K562 (cell line): Measurements from ENCODE around the gene SLC38A10. TPM values are rescaled to one million over a fixed set of nuclear protein-coding genes. Genes with fewer than 3 reads are reported as not detected.

ENCODE experiments used
- ATAC-seq: fragments of 200-7000 bp; cut with Tn5 transposase; 3 replicates; pipeline ENCODE4 v1.9.1; 2020; ENCODE audit warnings: moderate library complexity
- BruUV-seq: library from RNA; stranded (reverse); fragments of 400-500 nt; replicated peaks from 2 replicates; lab custom pipeline; 2021; lab: Mats Ljungman, UMichigan
- CTCF ChIA-PET: fragments of 300-600 bp; formaldehyde crosslinking; extraction: SDS; loops from one replicate; lab custom pipeline; 2021; ENCODE audit warnings: low intra/inter-chr PET ratio; lab: Yijun Ruan, JAX
- POLR2A ChIA-PET: fragments of 300-600, 350-650 bp; sonication (Branson Sonifier 250); formaldehyde crosslinking; extraction: SDS; loops from one replicate; lab custom pipeline; 2021; ENCODE audit warnings: antibody characterized with exemption, inconsistent platforms; lab: Yijun Ruan, JAX
- DNase-seq, 4 experiments: peaks; one replicate each; pipeline versions ENCODE4 v3.0.0 to v3.0.0-alpha.2; 2011 to 2018; ENCODE audit warnings: low spot score in 3 of 4, mixed read lengths in 3 of 4; ENCODE audit errors: extremely low read depth in 1 of 4
- FAIRE-seq: peaks from 2 replicates; lab custom pipeline; 2011; peaks lifted over from hg19 to GRCh38; lab: Jason Lieb, UNC
- H2AFZ ChIP-seq: 2 replicates; pipeline ENCODE4 v1.6.0; 2011; ENCODE audit warnings: low read depth, low read length, control low read depth, inconsistent platforms
- H3K27ac ChIP-seq: fragments of 200-600 bp; 3 replicates; pipeline ENCODE4 v1.8.0; 2011; ENCODE audit warnings: low read depth, mild to moderate bottlenecking, control low read depth, inconsistent platforms, low read length, moderate library complexity, mixed read lengths; ENCODE audit errors: extremely low read depth
- H3K27me3 ChIP-seq, 2 experiments: fragments of 300-600 bp in 1 of 2; 2 replicates in 1 of 2; 3 replicates in 1 of 2; pipeline versions ENCODE4 v1.6.0 to v1.8.0; 2011; ENCODE audit warnings: inconsistent platforms in 2 of 2, low read length in 2 of 2, mild to moderate bottlenecking in 1 of 2, mixed read lengths in 1 of 2, moderate library complexity in 1 of 2; ENCODE audit not compliant: control insufficient read depth in 2 of 2, insufficient read depth in 2 of 2
- H3K36me3 ChIP-seq: fragments of 300-600 bp; 3 replicates; pipeline ENCODE4 v1.8.0; 2011; ENCODE audit warnings: mild to moderate bottlenecking, low read length, inconsistent platforms; ENCODE audit not compliant: control insufficient read depth, insufficient read depth
- H3K4me1 ChIP-seq, 2 experiments: fragments of 200-600 bp in 1 of 2; replicated peaks in 1 of 2; 2 replicates in 1 of 2; 3 replicates in 1 of 2; pipeline versions ENCODE4 v1.5.1 to v1.8.0; 2011; ENCODE audit warnings: inconsistent platforms in 2 of 2, low read length in 2 of 2, mild to moderate bottlenecking in 1 of 2, mixed read lengths in 1 of 2, moderate library complexity in 1 of 2; ENCODE audit not compliant: control insufficient read depth in 2 of 2, insufficient read depth in 2 of 2
- H3K4me2 ChIP-seq: 2 replicates; pipeline ENCODE4 v1.6.1; 2011; ENCODE audit warnings: low read length, control low read depth, inconsistent platforms, mixed read lengths; ENCODE audit not compliant: insufficient read depth
- H3K4me3 ChIP-seq: fragments of 200-600 bp; sonication (generic), shearing (Covaris generic); 2 replicates; pipeline ENCODE4 v1.5.1; 2016; ENCODE audit warnings: control low read depth, inconsistent platforms
- H3K79me2 ChIP-seq: fragments of 200-600 bp; 3 replicates; pipeline ENCODE4 v1.8.0; 2011; ENCODE audit warnings: low read length, inconsistent platforms; ENCODE audit not compliant: control insufficient read depth, insufficient read depth
- H3K9ac ChIP-seq, 2 experiments: 2 replicates each; pipeline versions ENCODE4 v1.6.0 to v1.6.1; 2011; ENCODE audit warnings: low read depth in 2 of 2, low read length in 2 of 2, control low read depth in 1 of 2, inconsistent platforms in 1 of 2, mild to moderate bottlenecking in 1 of 2, mixed read lengths in 1 of 2; ENCODE audit not compliant: insufficient read depth in 1 of 2
- H3K9me1 ChIP-seq: one replicate; pipeline ENCODE4 v1.6.0; 2011; ENCODE audit warnings: inconsistent platforms, mild to moderate bottlenecking, low read length, moderate library complexity; ENCODE audit not compliant: control insufficient read depth, insufficient read depth
- H3K9me3 ChIP-seq: replicated peaks from 2 replicates; pipeline ENCODE4 v1.5.1; 2011; ENCODE audit warnings: low read depth, low read length, inconsistent platforms; ENCODE audit not compliant: control insufficient read depth, insufficient read depth
- H4K20me1 ChIP-seq: replicated peaks from 2 replicates; pipeline ENCODE4 v1.6.1; 2011; ENCODE audit warnings: low read length, inconsistent platforms, mixed read lengths; ENCODE audit not compliant: control insufficient read depth, insufficient read depth
- ARID3A ChIP-seq: IDR thresholded peaks from 2 replicates; pipeline ENCODE4 v1.6.1; 2012; ENCODE audit warnings: low read depth, low read length, improper control_type of control experiment, borderline replicate concordance
- BRF2 ChIP-seq: IDR thresholded peaks from 3 replicates; pipeline ENCODE4 v1.6.1; 2011; ENCODE audit warnings: borderline replicate concordance, mild to moderate bottlenecking; ENCODE audit not compliant: insufficient read length, insufficient read depth
- CHCHD3 ChIP-seq: fragments of 250-450 bp; sonication (Bioruptor Pico); IDR thresholded peaks from 2 replicates; pipeline ENCODE4 v2.1.2; 2022; ENCODE audit warnings: mild to moderate bottlenecking
- FOXA1 ChIP-seq: fragments of 450-650 bp; IDR thresholded peaks from 2 replicates; pipeline ENCODE4 v1.6.1; 2016; ENCODE audit warnings: mild to moderate bottlenecking, borderline replicate concordance
- HNRNPLL ChIP-seq: fragments of 200-400 bp; formaldehyde crosslinking; IDR thresholded peaks from 2 replicates; pipeline ENCODE4 v1.6.1; 2017; ENCODE audit warnings: low read length, low read depth, mild to moderate bottlenecking; ENCODE audit not compliant: poor library complexity, severe bottlenecking
- IRF9 ChIP-seq: fragments of 450-650 bp; IDR thresholded peaks from 2 replicates; pipeline ENCODE4 v1.6.1; 2016; ENCODE audit warnings: missing biosample characterization, missing genetic modification characterization
- NR2C2 ChIP-seq, 2 experiments: fragments of 200-800 bp in 1 of 2; sonication (Bioruptor generic) in 1 of 2; sonication (generic) in 1 of 2; formaldehyde crosslinking in 1 of 2; IDR thresholded peaks; 2 replicates each; pipeline versions ENCODE4 v1.6.1 to v1.8.0; 2016 to 2022; ENCODE audit warnings: mild to moderate bottlenecking in 1 of 2, missing compliant biosample characterization in 1 of 2, missing genetic modification characterization in 1 of 2, missing genetic modification reagents in 1 of 2
- SMARCA4 ChIP-seq: fragments of 450-650 bp; IDR thresholded peaks from 2 replicates; pipeline ENCODE4 v1.6.1; 2016
- SMARCA5 ChIP-seq: fragments of 450-650 bp; IDR thresholded peaks from 2 replicates; pipeline ENCODE4 v1.6.1; 2016
- ZC3H4 ChIP-seq: sonication (generic); formaldehyde crosslinking; IDR thresholded peaks from 2 replicates; pipeline ENCODE4 v1.9.0; 2021; ENCODE audit warnings: missing genetic modification reagents, borderline replicate concordance
- ZNF282 ChIP-seq: sonication (generic); formaldehyde crosslinking; IDR thresholded peaks from 2 replicates; pipeline ENCODE4 v1.8.1; 2023; ENCODE audit warnings: missing genetic modification reagents
- ZNF609 ChIP-seq: sonication (generic); formaldehyde crosslinking; IDR thresholded peaks from 2 replicates; pipeline ENCODE4 v1.8.1; 2023; ENCODE audit warnings: missing genetic modification reagents, mild to moderate bottlenecking, borderline replicate concordance
- WGBS: fragments of 100-300 bp; shearing (Covaris generic); methylation state at CpG from one replicate; pipeline ENCODE4 v1.1.6; 2016; ENCODE audit warnings: low coverage, mixed read lengths; ENCODE audit not compliant: insufficient coverage; ENCODE audit errors: missing lambda C conversion rate; 5-methylcytosine and 5-hydroxymethylcytosine counted together
- in situ Hi-C: fragments of 300-500 bp; cut with MboI; formaldehyde crosslinking; loops from 4 replicates; pipeline ENCODE4 v1.15.0; 2018; ENCODE audit warnings: inconsistent platforms, mixed read lengths
- intact Hi-C: fragments of 100-400 bp; cut with micrococcal nuclease; formaldehyde crosslinking; loops from 2 replicates; pipeline ENCODE4 v1.14.2; 2022
- polyA plus RNA-seq, 8 experiments: library from polyadenylated mRNA; depleted of rRNA in 4 of 8; stranded (reverse) in 5 of 8; unstranded in 3 of 8; fragments of >200 nt; fragmentation: Nextera tagmentation in 2 of 8; fragmentation: Illumina TruSeq in 1 of 8; extraction: Ambion mirVana in 2 of 8; extraction: Trizol in 1 of 8; gene quantifications; 2 replicates each; pipeline versions ENCODE4 v1.2.1 to v1.2.3, GENCODE V29; 2011 to 2014; ENCODE audit warnings: inconsistent platforms in 1 of 8, missing spikeins in 1 of 8
- total RNA-seq, 7 experiments: library from RNA; depleted of rRNA in 6 of 7; stranded (reverse); fragments of >200 nt in 6 of 7; fragmentation: Illumina TruSeq in 2 of 7; extraction: Trizol in 2 of 7; gene quantifications; 2 replicates each; pipeline versions ENCODE4 v1.2.1 to v1.2.3, GENCODE V29; 2011 to 2021; ENCODE audit warnings: low replicate concordance in 1 of 7

Gene SLC38A10
- total and polyA plus RNA-seq, 9 of the 15 experiments (the other 6 are each of a cell fraction or from before 2014, with no cell fraction given) = 0.45 to 54.2 (median 13.8) TPM

- DNase-seq = no peak
- Histone ChIP-seq H3K9me3 (no peaks in the 10 kb centered on the region), H3K4me2 (no peak overlapping the region), H3K79me2 (no peaks in the 10 kb centered on the region; the same call in 2 of the 3 replicates), H3K4me3 (no peak overlapping the region), H3K36me3 (peaks cover 29% of the 10 kb centered on the region; the same call in 2 of the 3 replicates), H3K9me1 (peaks cover 3% of the 10 kb centered on the region), H2AFZ (no peak overlapping the region), H3K9ac (no peak overlapping the region; a peak in 1 of 4 replicates), H3K4me1 (peaks cover 12 to 50% of the 10 kb centered on the region in 2 experiments), H3K27ac (no peak overlapping the region), H4K20me1 (peaks cover 17% of the 10 kb centered on the region), H3K27me3 (no peaks in the 10 kb centered on the region)
- no peak for FAIRE-seq
- ATAC-seq = no peak
- BruUV-seq = no TSS peak
- in situ Hi-C loops = loop anchor here (5.0 to 25.0 kb wide), 2 partner anchors 92 to 227 kb away; no protein-coding TSS in a partner anchor
- WGBS = 85% methylated on average over 14 of the region's 14 CpGs
- POLR2A ChIA-PET = interaction anchor here (0.6 to 1.3 kb wide), 4 partner anchors 9 to 243 kb away, joined by 3 to 5 read pairs (median 4); partner anchors contain the start of genes NDUFAF8 and TEPSIN
- intact Hi-C loops = loop anchor here (5.0 to 10.0 kb wide), 2 partner anchors 87 to 245 kb away; no protein-coding TSS in a partner anchor
- CTCF ChIA-PET = interaction anchor here (1.6 kb wide), 1 partner anchor 86 kb away, joined by 8 read pairs; no protein-coding TSS in a partner anchor
- no peak for TF ChIP-seq SMARCA5
- no peak for TF ChIP-seq ZNF282 (CRISPR knock-in tag)
- TF ChIP-seq ZC3H4 = no peak
- no peak for TF ChIP-seq IRF9 (tag)
- TF ChIP-seq HNRNPLL = no peak
- no peak for TF ChIP-seq FOXA1
- TF ChIP-seq SMARCA4 = no peak
- no peak for TF ChIP-seq ARID3A
- TF ChIP-seq NR2C2 (CRISPR knock-in tag; IDR thresholded peaks at IDR 0.05) = no peak
- TF ChIP-seq NR2C2 (tag; IDR thresholded peaks at IDR 0.05) = no peak
- no peak for TF ChIP-seq ZNF609 (CRISPR knock-in tag)
- TF ChIP-seq CHCHD3 = no peak
- TF ChIP-seq BRF2 = no peak
These were observed 65.5 kb downstream of the SLC38A10 start for GRCh38 chr17:81229666-81229920.
